WTC11 (cell line): Measurements from ENCODE around the gene TARM1.

Experiments
- ATF3 ChIP-seq: sonication (generic); formaldehyde crosslinking; conservative IDR thresholded peaks from 2 replicates; pipeline ENCODE4 v1.8.1; 2022; ENCODE audit warnings: mild to moderate bottlenecking, missing genetic modification reagents
- CTCF ChIP-seq: fragments of 200-600 bp; IDR thresholded peaks from 2 replicates; pipeline ENCODE4 v1.8.0; 2022; ENCODE audit warnings: antibody characterized with exemption
- FOXP1 ChIP-seq: sonication (generic); formaldehyde crosslinking; IDR thresholded peaks from 2 replicates; pipeline ENCODE4 v1.8.0; 2022; ENCODE audit warnings: missing genetic modification reagents, mild to moderate bottlenecking, moderate library complexity, borderline replicate concordance
- HMGA2 ChIP-seq: fragments of 250-450 bp; sonication (Bioruptor Pico); IDR thresholded peaks from 2 replicates; pipeline ENCODE4 v1.4.0; 2021; ENCODE audit warnings: mild to moderate bottlenecking, moderate library complexity
- MAX ChIP-seq: sonication (generic); formaldehyde crosslinking; IDR thresholded peaks from 2 replicates; pipeline ENCODE4 v1.8.0; 2022; ENCODE audit warnings: mild to moderate bottlenecking, missing genetic modification reagents
- NFYB ChIP-seq: sonication (generic); formaldehyde crosslinking; conservative IDR thresholded peaks from 2 replicates; pipeline ENCODE4 v1.8.0; 2022; ENCODE audit warnings: low read depth, missing genetic modification reagents
- SP1 ChIP-seq: sonication (generic); formaldehyde crosslinking; conservative IDR thresholded peaks from 2 replicates; pipeline ENCODE4 v1.8.1; 2022; ENCODE audit warnings: missing genetic modification reagents
- STAT6 ChIP-seq: sonication (generic); formaldehyde crosslinking; conservative IDR thresholded peaks from 2 replicates; pipeline ENCODE4 v1.8.1; 2023; ENCODE audit warnings: mild to moderate bottlenecking, low read depth, missing genetic modification reagents, moderate library complexity
- TP53 ChIP-seq: sonication (generic); formaldehyde crosslinking; IDR thresholded peaks from 2 replicates; pipeline ENCODE4 v1.8.1; 2023; ENCODE audit warnings: mild to moderate bottlenecking, missing genetic modification reagents
- USF2 ChIP-seq: sonication (generic); formaldehyde crosslinking; IDR thresholded peaks from 2 replicates; pipeline ENCODE4 v1.8.1; 2023; ENCODE audit warnings: mild to moderate bottlenecking, missing genetic modification reagents, moderate library complexity

GRCh38 chr19:54124393-54124792, 43.2 kb upstream of the TARM1 start:
- no peak for TF ChIP-seq CTCF
- no peak for TF ChIP-seq TP53 (CRISPR knock-in tag)
- TF ChIP-seq SP1 = no peak
- no peak for TF ChIP-seq STAT6 (CRISPR knock-in tag)
- TF ChIP-seq FOXP1 (CRISPR knock-in tag) = no peak
- no peak for TF ChIP-seq USF2
- no peak for TF ChIP-seq HMGA2 (CRISPR knock-in tag)
- no peak for TF ChIP-seq MAX (CRISPR knock-in tag)
- TF ChIP-seq ATF3 = no peak
- no peak for TF ChIP-seq NFYB (CRISPR knock-in tag)
